HFF-Myc (cell line): ENCODE data around the gene TULP4.
"Not testable (repeated sequence)": the region's sequence is repeated elsewhere in the genome, so short reads cannot be mapped to it uniquely, and the experiment has no call there.

ENCODE experiments used
- DNase-seq: peaks from one replicate; pipeline ENCODE4 v3.0.0-alpha.2; 2011; ENCODE audit warnings: low read depth; ENCODE audit errors: extremely low read depth
- H3K4me3 ChIP-seq: replicated peaks from 2 replicates; pipeline ENCODE4 v1.5.1; 2011; ENCODE audit warnings: low read depth, mild to moderate bottlenecking, control low read depth, low read length
- CTCF ChIP-seq: IDR thresholded peaks from 2 replicates; pipeline ENCODE4 v1.5.1; 2012; ENCODE audit warnings: mild to moderate bottlenecking, low read depth, low read length, control low read depth; ENCODE audit errors: missing control alignments

Gene TULP4

GRCh38 chr6:158465747-158466146 is 153.5 kb downstream of the TULP4 start:
- TF ChIP-seq CTCF: no peak
- no peak for DNase-seq
- no peak overlapping the region for H3K4me3 ChIP-seq

- no peak for TF ChIP-seq CTCF
- DNase-seq: no peak
- no peak overlapping the region for H3K4me3 ChIP-seq
These were observed 155.7 kb downstream of the TULP4 start for GRCh38 chr6:158467923-158468322.

- no peak for TF ChIP-seq CTCF
- no peak for DNase-seq
- no peak overlapping the region for H3K4me3 ChIP-seq
These were observed 156.4 kb downstream of the TULP4 start for GRCh38 chr6:158468666-158469065.

- not testable (repeated sequence) for DNase-seq, H3K4me3 ChIP-seq
These were observed 157.8 kb downstream of the TULP4 start for GRCh38 chr6:158470023-158470422.

- no peak overlapping the region for H3K4me3 ChIP-seq
- TF ChIP-seq CTCF: no peak
- DNase-seq: no peak
These were observed 159.1 kb downstream of the TULP4 start for GRCh38 chr6:158471339-158471738.

GRCh38 chr6:158472447-158472846 is 160.2 kb downstream of the TULP4 start:
- no peak for DNase-seq
- no peak for TF ChIP-seq CTCF
- no peak overlapping the region for H3K4me3 ChIP-seq

- DNase-seq: no peak
- no peak overlapping the region for H3K4me3 ChIP-seq
- TF ChIP-seq CTCF: no peak
These were observed 162.7 kb downstream of the TULP4 start for GRCh38 chr6:158474961-158475343.
